K562 (cell line): ENCODE measurements around the gene TBC1D17. TPM values are rescaled to one million over a fixed set of nuclear protein-coding genes. Genes with fewer than 3 reads are reported as not detected.

Experiments used
- CHD7 ChIP-seq: fragments of 200-600 bp; sonication (generic); IDR thresholded peaks from one replicate; pipeline ENCODE4 v1.6.1; 2012; ENCODE audit warnings: mild to moderate bottlenecking, low read depth, low read length, inconsistent platforms
- CREBBP ChIP-seq: IDR thresholded peaks from one replicate; pipeline ENCODE4 v1.6.1; 2012; ENCODE audit warnings: low read depth, mild to moderate bottlenecking, control low read depth, inconsistent platforms, low read length
- FOXO4 ChIP-seq: fragments of 450-650 bp; formaldehyde crosslinking; IDR thresholded peaks from 2 replicates; pipeline ENCODE4 v1.4.0; 2020; ENCODE audit warnings: mild to moderate bottlenecking, moderate library complexity
- POU5F1 ChIP-seq: fragments of 150-350 bp; IDR thresholded peaks from 2 replicates; pipeline ENCODE4 v1.6.1; 2014; ENCODE audit warnings: borderline replicate concordance, low read length, low read depth, mild to moderate bottlenecking; ENCODE audit not compliant: partially characterized antibody
- PRDM10 ChIP-seq: fragments of 450-650 bp; IDR thresholded peaks from 2 replicates; pipeline ENCODE4 v1.6.1; 2018; ENCODE audit not compliant: partially characterized antibody
- RFX1 ChIP-seq: fragments of 450-650 bp; IDR thresholded peaks from 2 replicates; pipeline ENCODE4 v1.6.1; 2016; ENCODE audit warnings: mild to moderate bottlenecking, moderate library complexity
- SETDB1 ChIP-seq: IDR thresholded peaks from one replicate; pipeline ENCODE4 v1.6.1; 2012; ENCODE audit warnings: low read length, control low read depth, inconsistent platforms
- STAT5B ChIP-seq: fragments of 250-450 bp; sonication (Bioruptor Pico); IDR thresholded peaks from 2 replicates; pipeline ENCODE4 v1.8.0; 2021; ENCODE audit warnings: mild to moderate bottlenecking, inconsistent platforms
- ZBTB9 ChIP-seq: fragments of 450-650 bp; formaldehyde crosslinking; IDR thresholded peaks from 2 replicates; pipeline ENCODE4 v1.4.0; 2020; ENCODE audit warnings: mild to moderate bottlenecking, moderate library complexity
- ZNF134 ChIP-seq: fragments of 250-450 bp; sonication (Bioruptor Pico); conservative IDR thresholded peaks from 2 replicates; pipeline ENCODE4 v1.4.0; 2020
- polyA plus RNA-seq, 8 experiments: library from polyadenylated mRNA; depleted of rRNA in 4 of 8; stranded (reverse) in 5 of 8; unstranded in 3 of 8; fragments of >200 nt; fragmentation: Nextera tagmentation in 2 of 8; fragmentation: Illumina TruSeq in 1 of 8; extraction: Ambion mirVana in 2 of 8; extraction: Trizol in 1 of 8; gene quantifications; 2 replicates each; pipeline versions ENCODE4 v1.2.1 to v1.2.3, GENCODE V29; 2011 to 2014; ENCODE audit warnings: inconsistent platforms in 1 of 8, missing spikeins in 1 of 8
- total RNA-seq, 7 experiments: library from RNA; depleted of rRNA in 6 of 7; stranded (reverse); fragments of >200 nt in 6 of 7; fragmentation: Illumina TruSeq in 2 of 7; extraction: Trizol in 2 of 7; gene quantifications; 2 replicates each; pipeline versions ENCODE4 v1.2.1 to v1.2.3, GENCODE V29; 2011 to 2021; ENCODE audit warnings: low replicate concordance in 1 of 7

Gene TBC1D17
- total and polyA plus RNA-seq, 9 of the 15 experiments (the other 6 are each of a cell fraction or from before 2014, with no cell fraction given): 0.42 to 16.0 (median 3.8) TPM

GRCh38 chr19:49929121-49929610 is 51.7 kb downstream of the TBC1D17 start, which contains the start of the genes ATF5 and NUP62 (continued):
- TF ChIP-seq CHD7 (no peak), SETDB1 (no peak), PRDM10 (no peak), CREBBP (no peak), STAT5B (no peak), RFX1 (no peak), ZBTB9 (CRISPR knock-in tag) (peak; percentile 25; the same call in 1 of the 2 replicates), POU5F1 (peak; percentile 45), FOXO4 (CRISPR knock-in tag) (no peak), ZNF134 (CRISPR knock-in tag) (no peak)
